Neural cell (in vitro differentiated cells): ENCODE results near the gene ALDH1A1. TPM values are rescaled to one million over a fixed set of nuclear protein-coding genes. Genes with fewer than 3 reads are reported as not detected.

Experiments
- H2AFZ ChIP-seq: fragments of 200-600, 300-800 bp; sonication (generic), shearing (Covaris generic); 2 replicates; pipeline ENCODE4 v1.6.0; 2014; ENCODE audit warnings: low read depth, mild to moderate bottlenecking, antibody characterized with exemption, low read length, moderate library complexity
- H3F3A ChIP-seq: fragments of 200-600 bp; shearing (Covaris generic); 2 replicates; pipeline ENCODE4 v1.6.1; 2016; ENCODE audit warnings: mild to moderate bottlenecking, moderate library complexity, mixed read lengths, antibody characterized with exemption, low read length; ENCODE audit not compliant: insufficient read depth, poor library complexity, severe bottlenecking
- H3K27ac ChIP-seq: fragments of 200-600, 300-800 bp; sonication (generic), shearing (Covaris generic); 2 replicates; pipeline ENCODE4 v1.5.1; 2014; ENCODE audit warnings: mild to moderate bottlenecking, low read length, moderate library complexity
- H3K27me3 ChIP-seq: fragments of 300-800, 200-600 bp; sonication (generic), shearing (Covaris generic); 2 replicates; pipeline ENCODE4 v1.6.0; 2014; ENCODE audit warnings: mild to moderate bottlenecking, low read depth, low read length, moderate library complexity; ENCODE audit not compliant: insufficient read depth
- H3K36me3 ChIP-seq: fragments of 300-800, 200-600 bp; sonication (generic), shearing (Covaris generic); 2 replicates; pipeline ENCODE4 v1.5.1; 2014; ENCODE audit warnings: mild to moderate bottlenecking, antibody characterized with exemption, low read length, moderate library complexity; ENCODE audit not compliant: insufficient read depth
- H3K4me2 ChIP-seq: fragments of 300-800, 200-600 bp; sonication (generic), shearing (Covaris generic); 2 replicates; pipeline ENCODE4 v1.6.0; 2014; ENCODE audit warnings: mild to moderate bottlenecking, low read length
- H3K4me3 ChIP-seq: fragments of 300-800, 200-600 bp; sonication (generic), shearing (Covaris generic); 2 replicates; pipeline ENCODE4 v1.5.1; 2014; ENCODE audit warnings: mild to moderate bottlenecking, low read length, moderate library complexity
- H3K79me2 ChIP-seq: fragments of 200-600 bp; shearing (Covaris generic); replicated peaks from 2 replicates; pipeline ENCODE4 v1.6.0; 2014; ENCODE audit warnings: mild to moderate bottlenecking, low read length, moderate library complexity; ENCODE audit not compliant: insufficient read depth
- H3K9ac ChIP-seq: fragments of 300-800, 200-600 bp; sonication (generic), shearing (Covaris generic); 2 replicates; pipeline ENCODE4 v1.6.1; 2016; ENCODE audit warnings: mild to moderate bottlenecking, low read length, mixed read lengths
- H3K9me2 ChIP-seq: fragments of 200-600 bp; shearing (Covaris generic); 2 replicates; pipeline ENCODE4 v1.6.1; 2016; ENCODE audit warnings: mild to moderate bottlenecking, low read length, mixed read lengths; ENCODE audit not compliant: insufficient read depth
- H3K9me3 ChIP-seq: fragments of 200-600, 300-800 bp; sonication (generic), shearing (Covaris generic); 2 replicates; pipeline ENCODE4 v1.6.1; 2016; ENCODE audit warnings: mild to moderate bottlenecking, mixed run types, low read length, moderate library complexity, mixed read lengths
- H4K20me1 ChIP-seq: fragments of 200-600 bp; shearing (Covaris generic); 2 replicates; pipeline ENCODE4 v1.6.1; 2016; ENCODE audit warnings: mild to moderate bottlenecking, mixed run types; ENCODE audit not compliant: insufficient read depth
- EP300 ChIP-seq: fragments of 450-650 bp; conservative IDR thresholded peaks from 2 replicates; pipeline ENCODE4 v1.6.1; 2014; ENCODE audit warnings: antibody characterized with exemption, mild to moderate bottlenecking, moderate library complexity; ENCODE audit not compliant: poor library complexity, severe bottlenecking
- EZH2 ChIP-seq: fragments of 200-600, 300-800 bp; shearing (Covaris generic), sonication (generic); IDR thresholded peaks from 2 replicates; pipeline ENCODE4 v1.6.1; 2014; ENCODE audit warnings: antibody characterized with exemption, low read length, borderline replicate concordance, mild to moderate bottlenecking; ENCODE audit not compliant: insufficient read depth, poor library complexity, severe bottlenecking
- MXI1 ChIP-seq: fragments of 450-650 bp; conservative IDR thresholded peaks from 2 replicates; pipeline ENCODE4 v1.6.1; 2014; ENCODE audit warnings: antibody characterized with exemption, mild to moderate bottlenecking; ENCODE audit not compliant: poor library complexity, severe bottlenecking
- POLR2AphosphoS5 ChIP-seq: IDR thresholded peaks from 2 replicates; pipeline ENCODE4 v1.6.1; 2012
- RAD21 ChIP-seq: fragments of 450-650 bp; conservative IDR thresholded peaks from 2 replicates; pipeline ENCODE4 v1.6.1; 2014; ENCODE audit warnings: antibody characterized with exemption, mild to moderate bottlenecking, moderate library complexity
- SMC3 ChIP-seq: fragments of 450-650 bp; conservative IDR thresholded peaks from 2 replicates; pipeline ENCODE4 v1.6.1; 2014; ENCODE audit warnings: antibody characterized with exemption, mild to moderate bottlenecking, moderate library complexity; ENCODE audit not compliant: poor library complexity
- TAF1 ChIP-seq: IDR thresholded peaks from 2 replicates; pipeline ENCODE4 v1.6.1; 2012; ENCODE audit warnings: low read depth
- polyA plus RNA-seq: library from polyadenylated mRNA; depleted of rRNA; stranded (reverse); fragments of >200 nt; gene quantifications from 2 replicates; pipeline ENCODE4 v1.2.3, GENCODE V29; 2014
- TF ChIP-seq, protein P1 (sequence below): IDR thresholded peaks from 2 replicates; pipeline ENCODE4 v1.6.1; 2012; ENCODE audit warnings: borderline replicate concordance
- TF ChIP-seq, protein P2 (sequence below): fragments of 450-650 bp; IDR thresholded peaks from 2 replicates; pipeline ENCODE4 v1.5.1; 2014; ENCODE audit warnings: antibody characterized with exemption, mild to moderate bottlenecking, moderate library complexity; ENCODE audit not compliant: poor library complexity, severe bottlenecking

The ALDH1A1 gene
- polyA plus RNA-seq, 1 donor from 2014 or later: not detected

DNA sequence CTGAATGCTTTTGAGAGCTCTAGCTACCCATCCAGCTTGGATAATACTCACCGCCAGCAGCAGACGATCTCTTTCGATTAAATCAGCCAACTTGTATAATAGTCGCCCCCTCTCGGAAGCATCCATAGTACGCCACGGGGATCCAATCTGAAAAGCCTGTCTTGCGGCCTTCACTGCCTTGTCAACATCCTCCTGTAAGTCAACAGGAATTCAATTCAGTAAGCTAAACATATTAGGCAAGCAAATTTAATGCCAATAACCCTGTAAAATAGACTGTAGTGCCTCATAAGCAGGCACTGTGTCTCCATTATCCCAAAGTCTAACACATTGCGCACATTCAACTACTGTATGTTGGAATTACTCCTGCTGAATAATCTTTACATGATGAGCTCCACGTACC lies 22.0 kb downstream of the ALDH1A1 start:
- no peak overlapping the region for H3K4me3 ChIP-seq
- no peaks in the 10 kb centered on the region for H3K9me2 ChIP-seq
- no peaks in the 10 kb centered on the region for H4K20me1 ChIP-seq
- H3K79me2 ChIP-seq: no peaks in the 10 kb centered on the region
- H3K4me2 ChIP-seq: no peak overlapping the region
- TF ChIP-seq EP300 (no peak), TAF1 (no peak), POLR2AphosphoS5 (no peak), SMC3 (no peak), MXI1 (no peak), RAD21 (no peak), EZH2 (no peak)
- TF ChIP-seq, protein P1, sequence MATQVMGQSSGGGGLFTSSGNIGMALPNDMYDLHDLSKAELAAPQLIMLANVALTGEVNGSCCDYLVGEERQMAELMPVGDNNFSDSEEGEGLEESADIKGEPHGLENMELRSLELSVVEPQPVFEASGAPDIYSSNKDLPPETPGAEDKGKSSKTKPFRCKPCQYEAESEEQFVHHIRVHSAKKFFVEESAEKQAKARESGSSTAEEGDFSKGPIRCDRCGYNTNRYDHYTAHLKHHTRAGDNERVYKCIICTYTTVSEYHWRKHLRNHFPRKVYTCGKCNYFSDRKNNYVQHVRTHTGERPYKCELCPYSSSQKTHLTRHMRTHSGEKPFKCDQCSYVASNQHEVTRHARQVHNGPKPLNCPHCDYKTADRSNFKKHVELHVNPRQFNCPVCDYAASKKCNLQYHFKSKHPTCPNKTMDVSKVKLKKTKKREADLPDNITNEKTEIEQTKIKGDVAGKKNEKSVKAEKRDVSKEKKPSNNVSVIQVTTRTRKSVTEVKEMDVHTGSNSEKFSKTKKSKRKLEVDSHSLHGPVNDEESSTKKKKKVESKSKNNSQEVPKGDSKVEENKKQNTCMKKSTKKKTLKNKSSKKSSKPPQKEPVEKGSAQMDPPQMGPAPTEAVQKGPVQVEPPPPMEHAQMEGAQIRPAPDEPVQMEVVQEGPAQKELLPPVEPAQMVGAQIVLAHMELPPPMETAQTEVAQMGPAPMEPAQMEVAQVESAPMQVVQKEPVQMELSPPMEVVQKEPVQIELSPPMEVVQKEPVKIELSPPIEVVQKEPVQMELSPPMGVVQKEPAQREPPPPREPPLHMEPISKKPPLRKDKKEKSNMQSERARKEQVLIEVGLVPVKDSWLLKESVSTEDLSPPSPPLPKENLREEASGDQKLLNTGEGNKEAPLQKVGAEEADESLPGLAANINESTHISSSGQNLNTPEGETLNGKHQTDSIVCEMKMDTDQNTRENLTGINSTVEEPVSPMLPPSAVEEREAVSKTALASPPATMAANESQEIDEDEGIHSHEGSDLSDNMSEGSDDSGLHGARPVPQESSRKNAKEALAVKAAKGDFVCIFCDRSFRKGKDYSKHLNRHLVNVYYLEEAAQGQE: no peak
- TF ChIP-seq, protein P2, sequence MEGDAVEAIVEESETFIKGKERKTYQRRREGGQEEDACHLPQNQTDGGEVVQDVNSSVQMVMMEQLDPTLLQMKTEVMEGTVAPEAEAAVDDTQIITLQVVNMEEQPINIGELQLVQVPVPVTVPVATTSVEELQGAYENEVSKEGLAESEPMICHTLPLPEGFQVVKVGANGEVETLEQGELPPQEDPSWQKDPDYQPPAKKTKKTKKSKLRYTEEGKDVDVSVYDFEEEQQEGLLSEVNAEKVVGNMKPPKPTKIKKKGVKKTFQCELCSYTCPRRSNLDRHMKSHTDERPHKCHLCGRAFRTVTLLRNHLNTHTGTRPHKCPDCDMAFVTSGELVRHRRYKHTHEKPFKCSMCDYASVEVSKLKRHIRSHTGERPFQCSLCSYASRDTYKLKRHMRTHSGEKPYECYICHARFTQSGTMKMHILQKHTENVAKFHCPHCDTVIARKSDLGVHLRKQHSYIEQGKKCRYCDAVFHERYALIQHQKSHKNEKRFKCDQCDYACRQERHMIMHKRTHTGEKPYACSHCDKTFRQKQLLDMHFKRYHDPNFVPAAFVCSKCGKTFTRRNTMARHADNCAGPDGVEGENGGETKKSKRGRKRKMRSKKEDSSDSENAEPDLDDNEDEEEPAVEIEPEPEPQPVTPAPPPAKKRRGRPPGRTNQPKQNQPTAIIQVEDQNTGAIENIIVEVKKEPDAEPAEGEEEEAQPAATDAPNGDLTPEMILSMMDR: no peak
- no peak overlapping the region for H3K9ac ChIP-seq
- H2AFZ ChIP-seq: no peak overlapping the region
- no peaks in the 10 kb centered on the region for H3K27me3 ChIP-seq
- no peaks in the 10 kb centered on the region for H3K9me3 ChIP-seq
- H3K36me3 ChIP-seq: no peaks in the 10 kb centered on the region
- no peaks in the 10 kb centered on the region for H3F3A ChIP-seq
- no peak overlapping the region for H3K27ac ChIP-seq

DNA sequence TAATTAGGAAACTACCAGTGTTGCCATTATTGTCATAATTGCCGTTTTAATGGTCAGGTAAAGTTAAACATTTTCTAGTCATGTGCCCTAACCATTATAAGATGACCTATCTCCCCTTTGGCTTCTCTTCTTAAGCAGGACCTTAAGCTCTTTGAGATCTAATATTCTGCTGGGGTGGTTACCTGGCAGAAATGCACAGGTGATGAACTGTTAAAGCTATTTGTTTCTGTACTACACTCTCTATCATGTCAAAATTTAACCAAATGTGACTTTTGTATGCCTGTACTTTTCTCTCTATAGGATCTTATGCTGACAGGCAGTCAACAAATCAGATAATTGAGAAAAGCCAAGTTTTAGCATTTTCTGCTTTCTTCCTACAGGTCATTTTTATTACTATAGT lies 23.3 kb downstream of the ALDH1A1 start:
- Histone ChIP-seq H3K9me2 (no peaks in the 10 kb centered on the region), H3F3A (no peaks in the 10 kb centered on the region), H3K36me3 (no peaks in the 10 kb centered on the region), H3K4me2 (no peak overlapping the region), H3K79me2 (no peaks in the 10 kb centered on the region), H4K20me1 (no peaks in the 10 kb centered on the region), H3K27ac (no peak overlapping the region), H3K4me3 (no peak overlapping the region), H3K27me3 (no peaks in the 10 kb centered on the region), H3K9ac (no peak overlapping the region), H2AFZ (no peak overlapping the region), H3K9me3 (no peaks in the 10 kb centered on the region)
- TF ChIP-seq POLR2AphosphoS5 (no peak), SMC3 (no peak), RAD21 (no peak), EP300 (no peak), EZH2 (no peak), MXI1 (no peak), TAF1 (no peak)
- TF ChIP-seq, protein P1: no peak
- TF ChIP-seq, protein P2: no peak
